ENCODE results near the gene TRIM23. TPM values are rescaled to one million over a fixed set of nuclear protein-coding genes. Genes with fewer than 3 reads are reported as not detected.

TRIM23 gene
- polyA plus RNA-seq, 2 of the 4 experiments (the other 2 are of a cell fraction), result 11.7 to 12.9 TPM

- H3K4me3 ChIP-seq, result no peak overlapping the region
- no peak overlapping the region for H3K4me2 ChIP-seq
- no peak for ATAC-seq
- DNase-seq (ENCODE audit: low read depth in 1 of 2, low spot score in 1 of 2), result peak in 1 of 2 experiments; percentile 4
- POLR2A ChIA-PET, result no interaction called here
- H3K9me3 ChIP-seq, result no peaks in the 10 kb centered on the region
- FAIRE-seq, result no peak
- TF ChIP-seq ZC3H11A (IDR thresholded peaks at IDR 0.05), result no peak
- no peak for TF ChIP-seq HOXB13 (CRISPR knock-in tag; IDR thresholded peaks at IDR 0.05; ENCODE audit: low read depth)
- no peak for TF ChIP-seq TFCP2L1 (CRISPR knock-in tag; IDR thresholded peaks at IDR 0.05)
- TF ChIP-seq SREBF2 (IDR thresholded peaks at IDR 0.05), result no peak
- TF ChIP-seq MAFK (IDR thresholded peaks at IDR 0.05; ENCODE audit: partially characterized antibody), result no peak
- TF ChIP-seq HEYL (CRISPR knock-in tag; IDR thresholded peaks at IDR 0.05), result no peak
- TF ChIP-seq HOXA7 (CRISPR knock-in tag; IDR thresholded peaks at IDR 0.05), result no peak
- TF ChIP-seq, protein P1, sequence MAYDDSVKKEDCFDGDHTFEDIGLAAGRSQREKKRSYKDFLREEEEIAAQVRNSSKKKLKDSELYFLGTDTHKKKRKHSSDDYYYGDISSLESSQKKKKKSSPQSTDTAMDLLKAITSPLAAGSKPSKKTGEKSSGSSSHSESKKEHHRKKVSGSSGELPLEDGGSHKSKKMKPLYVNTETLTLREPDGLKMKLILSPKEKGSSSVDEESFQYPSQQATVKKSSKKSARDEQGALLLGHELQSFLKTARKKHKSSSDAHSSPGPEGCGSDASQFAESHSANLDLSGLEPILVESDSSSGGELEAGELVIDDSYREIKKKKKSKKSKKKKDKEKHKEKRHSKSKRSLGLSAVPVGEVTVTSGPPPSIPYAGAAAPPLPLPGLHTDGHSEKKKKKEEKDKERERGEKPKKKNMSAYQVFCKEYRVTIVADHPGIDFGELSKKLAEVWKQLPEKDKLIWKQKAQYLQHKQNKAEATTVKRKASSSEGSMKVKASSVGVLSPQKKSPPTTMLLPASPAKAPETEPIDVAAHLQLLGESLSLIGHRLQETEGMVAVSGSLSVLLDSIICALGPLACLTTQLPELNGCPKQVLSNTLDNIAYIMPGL (CRISPR knock-in tag; IDR thresholded peaks at IDR 0.05; ENCODE audit: borderline replicate concordance), result no peak
- no peak for TF ChIP-seq JUNB (IDR thresholded peaks at IDR 0.05)
- 62% methylated on average over 5 of the region's 5 CpGs for WGBS (ENCODE audit: missing lambda C conversion rate)
- H3K4me1 ChIP-seq, result no peaks in the 10 kb centered on the region
- H3K27ac ChIP-seq, result no peak overlapping the region
- CTCF ChIA-PET, result interaction anchor here (0.9 to 1.9 kb wide), 3 partner anchors 9 to 14 kb away, joined by 3 to 5 read pairs (median 5); no protein-coding TSS in a partner anchor
Measured at GRCh38 chr5:65651144-65651543, 27.0 kb upstream of the TRIM23 start.

- ChIA-PET CTCF (no interaction called here), POLR2A (no interaction called here)
- Histone ChIP-seq H3K27ac (no peak overlapping the region), H3K4me1 (no peaks in the 10 kb centered on the region), H3K4me2 (no peak overlapping the region), H3K4me3 (no peak overlapping the region), H3K9me3 (no peaks in the 10 kb centered on the region)
- DNase-seq (ENCODE audit: low read depth in 1 of 2, low spot score in 1 of 2) (no peak), ATAC-seq (no peak), FAIRE-seq (no peak)
- TF ChIP-seq ESRRA (IDR thresholded peaks at IDR 0.05; ENCODE audit: borderline replicate concordance, low read length) (no peak), RNF2 (IDR thresholded peaks at IDR 0.05; ENCODE audit: borderline replicate concordance, low read depth) (no peak), BHLHE40 (IDR thresholded peaks at IDR 0.05; ENCODE audit: low read depth, low read length) (no peak), ZC3H11A (IDR thresholded peaks at IDR 0.05) (no peak), FOSB (CRISPR knock-in tag; IDR thresholded peaks at IDR 0.05) (no peak), KDM5A (IDR thresholded peaks at IDR 0.05) (no peak), ZSCAN20 (CRISPR knock-in tag; IDR thresholded peaks at IDR 0.05) (no peak), PBX3 (IDR thresholded peaks at IDR 0.05) (no peak), CHD2 (IDR thresholded peaks at IDR 0.05; ENCODE audit: low read length, partially characterized antibody) (no peak), TFCP2L1 (CRISPR knock-in tag; IDR thresholded peaks at IDR 0.05) (no peak), HOXB13 (CRISPR knock-in tag; IDR thresholded peaks at IDR 0.05; ENCODE audit: low read depth) (no peak), CBX8 (IDR thresholded peaks at IDR 0.05) (no peak), TP53 (CRISPR knock-in tag; IDR thresholded peaks at IDR 0.05) (no peak), EP300 (IDR thresholded peaks at IDR 0.05) (no peak), FOXS1 (CRISPR knock-in tag; IDR thresholded peaks at IDR 0.05) (no peak), JUNB (IDR thresholded peaks at IDR 0.05) (no peak), MAFK (IDR thresholded peaks at IDR 0.05; ENCODE audit: partially characterized antibody) (no peak), KDM1A (IDR thresholded peaks at IDR 0.05; ENCODE audit: low read depth) (no peak)
- TF ChIP-seq, protein P2, sequence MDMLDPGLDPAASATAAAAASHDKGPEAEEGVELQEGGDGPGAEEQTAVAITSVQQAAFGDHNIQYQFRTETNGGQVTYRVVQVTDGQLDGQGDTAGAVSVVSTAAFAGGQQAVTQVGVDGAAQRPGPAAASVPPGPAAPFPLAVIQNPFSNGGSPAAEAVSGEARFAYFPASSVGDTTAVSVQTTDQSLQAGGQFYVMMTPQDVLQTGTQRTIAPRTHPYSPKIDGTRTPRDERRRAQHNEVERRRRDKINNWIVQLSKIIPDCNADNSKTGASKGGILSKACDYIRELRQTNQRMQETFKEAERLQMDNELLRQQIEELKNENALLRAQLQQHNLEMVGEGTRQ (IDR thresholded peaks at IDR 0.05), result no peak
- TF ChIP-seq, protein P3, sequence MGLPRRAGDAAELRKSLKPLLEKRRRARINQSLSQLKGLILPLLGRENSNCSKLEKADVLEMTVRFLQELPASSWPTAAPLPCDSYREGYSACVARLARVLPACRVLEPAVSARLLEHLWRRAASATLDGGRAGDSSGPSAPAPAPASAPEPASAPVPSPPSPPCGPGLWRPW (IDR thresholded peaks at IDR 0.05), result no peak
Measured at GRCh38 chr5:65647941-65648340, 23.8 kb upstream of the TRIM23 start.
